Pons (tissue), 1 donor: Measurements from ENCODE around the gene FDXACB1.

Source experiments
- DNase-seq: peaks from one replicate; pipeline ENCODE4 v3.0.0-alpha.2; 2016; ENCODE audit warnings: low spot score

Gene FDXACB1

DNA sequence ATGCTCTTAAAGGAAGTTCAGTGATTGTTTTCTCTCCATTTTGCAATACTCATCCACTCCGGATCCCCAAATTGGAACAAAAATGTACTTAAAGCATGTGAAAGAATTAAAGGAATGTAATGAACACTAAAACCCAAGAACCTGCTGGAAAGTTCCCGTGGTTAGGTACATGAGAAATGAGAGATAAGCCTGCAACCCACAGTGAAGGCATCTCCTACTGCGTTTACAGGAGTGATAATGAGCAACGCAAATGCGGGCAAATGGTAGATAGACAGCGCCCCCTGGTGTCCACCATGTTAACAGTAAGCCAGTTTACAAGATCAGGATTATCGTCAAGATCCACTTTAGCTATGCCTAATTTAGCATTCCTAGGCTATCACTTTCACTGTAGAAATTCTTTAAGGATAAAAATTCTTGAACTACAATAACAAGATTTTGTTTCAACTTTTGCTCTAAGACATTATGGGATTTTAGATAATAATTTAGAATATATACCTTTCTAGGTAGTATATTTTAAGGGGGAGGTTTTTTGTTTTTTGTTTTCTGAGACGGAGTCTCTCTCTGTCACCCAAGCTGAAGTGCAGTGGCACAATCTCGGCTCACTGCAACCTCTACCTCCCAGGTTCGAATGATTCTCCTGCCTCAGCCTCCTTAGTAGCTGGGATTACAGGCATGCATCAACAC lies 37.5 kb downstream of the FDXACB1 start:
- DNase-seq = peak; percentile 90

DNA sequence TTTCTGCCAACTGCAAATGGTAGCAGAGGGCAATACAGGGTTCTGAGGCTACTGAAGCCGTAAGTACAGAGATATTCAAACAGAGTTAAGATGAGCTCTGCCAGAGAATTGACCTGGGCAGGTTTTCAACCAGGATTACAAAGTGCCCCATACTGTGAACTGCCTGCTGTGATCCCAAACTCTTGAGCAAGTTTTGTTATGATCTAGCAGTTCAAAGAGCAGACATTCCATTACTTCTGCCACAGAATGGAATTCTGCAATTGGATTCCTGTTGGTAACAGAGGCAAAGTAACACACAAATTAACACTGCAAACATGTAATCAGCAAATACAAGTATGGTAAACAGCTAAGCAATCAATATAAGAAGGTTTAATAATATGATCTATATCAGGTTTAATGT lies 38.8 kb downstream of the FDXACB1 start:
- DNase-seq = no peak

DNA sequence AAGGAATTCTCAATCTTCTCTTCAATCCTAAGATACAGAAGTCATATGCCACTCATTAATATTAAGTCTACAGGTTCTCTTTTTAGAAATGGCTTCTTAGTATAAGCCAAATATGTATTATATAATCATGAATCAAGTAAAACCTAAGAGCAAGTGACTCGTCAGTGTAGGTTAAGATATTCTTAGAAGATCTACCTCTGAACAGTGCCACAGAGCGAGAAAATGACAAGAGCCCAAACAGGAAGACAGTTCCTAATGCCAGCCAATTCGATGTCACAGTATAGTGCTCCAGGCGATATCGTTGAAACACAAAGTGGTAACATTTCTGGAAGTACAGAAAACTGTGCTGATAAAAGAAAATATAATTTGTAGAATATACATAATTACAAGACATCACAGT lies 40.9 kb downstream of the FDXACB1 start:
- DNase-seq = no peak

DNA sequence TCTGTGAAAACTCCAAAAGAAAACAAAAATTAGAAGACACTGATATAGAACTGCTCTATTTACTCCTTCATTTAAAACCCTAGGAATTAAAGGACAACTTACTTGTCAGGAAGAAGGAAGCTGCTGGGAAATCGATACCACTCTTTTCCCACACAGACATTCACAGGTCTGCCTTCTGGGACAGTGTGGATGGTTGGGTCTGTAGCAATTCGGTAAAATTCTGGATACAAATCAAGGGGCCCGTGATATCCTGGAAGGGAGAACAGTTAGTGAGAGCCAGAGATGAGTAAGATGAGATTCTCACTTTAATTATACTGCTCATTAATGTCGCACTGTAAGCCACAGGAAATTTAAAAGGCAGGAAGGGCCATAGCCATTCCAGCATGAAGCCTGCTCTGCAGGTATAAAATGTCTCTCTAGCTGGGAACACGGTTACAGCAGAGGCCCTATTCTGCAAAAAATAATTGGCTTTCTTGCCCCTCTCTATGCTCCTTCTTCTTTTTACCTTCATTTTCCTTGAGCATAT lies 41.5 kb downstream of the FDXACB1 start:
- DNase-seq = no peak

DNA sequence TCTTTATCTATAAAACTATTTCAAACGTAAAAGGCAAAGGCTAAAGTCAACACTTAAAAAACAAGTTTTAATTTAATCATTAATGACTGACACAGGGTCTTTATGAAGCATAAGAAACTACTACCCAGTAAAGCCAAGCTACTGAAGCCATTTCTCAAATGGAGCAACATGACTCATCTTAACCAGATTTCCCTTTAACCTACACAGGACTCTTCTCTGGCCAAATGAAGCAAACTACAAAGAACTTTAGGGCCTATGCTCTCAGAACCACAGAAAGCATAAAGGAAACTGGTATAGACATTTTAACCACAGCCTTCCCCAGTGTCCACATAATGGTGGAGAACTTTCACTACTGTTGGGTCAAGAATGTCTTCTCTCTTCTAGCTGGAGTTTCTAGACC lies 42.2 kb downstream of the FDXACB1 start:
- no peak for DNase-seq

DNA sequence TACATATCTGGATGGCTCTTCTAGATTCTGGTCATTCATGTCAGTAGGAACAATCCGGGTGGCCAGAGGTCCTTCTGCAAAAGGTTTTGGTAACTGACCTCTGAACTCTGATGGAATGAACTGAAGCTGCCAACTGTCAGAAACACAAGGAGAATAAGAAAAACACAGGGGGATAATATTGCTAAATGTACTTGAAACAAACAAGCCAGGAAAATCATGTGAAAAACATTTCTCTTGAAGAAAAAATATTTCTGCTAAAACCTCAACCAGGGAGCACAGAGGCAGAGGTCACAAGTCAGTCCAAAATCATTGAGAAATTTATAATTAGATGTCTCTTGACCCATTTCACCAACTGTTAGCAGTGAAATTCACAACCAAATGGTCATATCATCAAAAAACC lies 42.8 kb downstream of the FDXACB1 start:
- DNase-seq = no peak

DNA sequence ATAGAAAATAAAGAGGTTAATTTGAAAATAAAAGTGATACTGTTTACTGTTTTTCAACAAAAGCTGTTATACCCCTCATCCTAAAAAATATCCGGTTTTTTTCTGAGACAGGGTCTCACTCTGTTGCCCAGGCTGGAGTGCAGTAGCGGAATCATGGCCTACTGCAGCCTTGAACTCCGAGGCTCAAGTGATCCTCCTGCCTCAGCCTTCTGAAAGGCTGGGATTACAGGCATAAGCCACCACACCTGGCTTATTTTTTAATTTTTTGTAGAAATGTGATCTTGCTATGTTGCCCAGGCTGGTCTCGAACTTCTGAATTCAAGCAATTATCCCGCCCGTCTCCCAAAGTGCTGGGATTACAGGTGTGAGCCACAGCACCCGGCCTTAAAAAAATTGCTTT lies 43.3 kb downstream of the FDXACB1 start:
- DNase-seq = no peak

DNA sequence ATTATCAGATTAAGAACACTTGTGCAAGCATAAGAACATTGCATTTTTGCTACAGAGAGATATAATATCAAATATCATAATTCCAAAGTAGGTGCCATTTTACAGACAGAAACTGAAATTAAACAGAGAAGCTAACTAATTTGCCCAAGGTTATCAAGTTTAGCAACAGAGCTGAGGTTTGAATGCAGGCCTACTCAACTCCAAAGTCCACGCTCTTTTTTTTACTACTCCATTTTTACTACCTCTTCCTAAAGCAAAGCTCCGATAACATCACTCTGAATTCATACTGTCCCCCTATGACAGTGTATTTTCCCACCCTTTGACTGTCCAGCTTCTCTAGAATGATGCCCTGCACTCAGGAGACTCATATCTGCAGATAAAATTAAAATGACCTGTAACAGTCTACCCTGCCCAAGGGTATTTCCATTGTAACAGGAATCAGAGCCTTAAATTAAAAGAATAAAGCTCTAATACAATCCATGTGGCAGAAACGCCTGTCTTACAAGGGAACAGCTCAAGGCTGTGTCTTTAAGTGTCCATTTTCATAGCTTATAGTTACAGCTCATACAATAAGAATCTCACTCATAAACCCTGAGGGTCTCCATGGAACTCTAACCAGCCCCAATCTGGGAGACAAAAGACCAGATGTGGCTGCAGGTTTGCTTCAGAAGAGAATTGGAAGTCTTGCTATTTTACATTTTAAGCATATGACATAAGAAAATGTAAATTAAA lies 44.4 kb downstream of the FDXACB1 start:
- DNase-seq = no peak

DNA sequence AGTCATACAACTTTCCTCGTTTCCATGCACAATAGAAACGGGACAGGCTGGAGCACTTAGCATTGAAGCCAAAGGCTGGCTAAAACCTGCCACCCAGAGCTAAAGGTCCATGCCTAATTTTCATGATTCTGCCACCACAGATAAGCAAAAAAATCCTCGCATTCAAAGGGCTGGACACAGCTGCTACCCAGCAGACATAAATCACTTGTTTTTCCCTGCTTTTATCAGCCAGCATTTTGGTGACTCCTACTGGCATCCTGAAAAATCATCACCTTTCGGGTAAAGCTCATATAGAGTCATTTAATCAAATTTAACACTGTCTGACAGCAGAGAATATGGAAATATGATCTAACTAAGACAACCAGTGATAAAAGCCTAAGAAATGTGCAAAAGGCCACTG lies 45.4 kb downstream of the FDXACB1 start:
- peak; percentile 48 for DNase-seq

DNA sequence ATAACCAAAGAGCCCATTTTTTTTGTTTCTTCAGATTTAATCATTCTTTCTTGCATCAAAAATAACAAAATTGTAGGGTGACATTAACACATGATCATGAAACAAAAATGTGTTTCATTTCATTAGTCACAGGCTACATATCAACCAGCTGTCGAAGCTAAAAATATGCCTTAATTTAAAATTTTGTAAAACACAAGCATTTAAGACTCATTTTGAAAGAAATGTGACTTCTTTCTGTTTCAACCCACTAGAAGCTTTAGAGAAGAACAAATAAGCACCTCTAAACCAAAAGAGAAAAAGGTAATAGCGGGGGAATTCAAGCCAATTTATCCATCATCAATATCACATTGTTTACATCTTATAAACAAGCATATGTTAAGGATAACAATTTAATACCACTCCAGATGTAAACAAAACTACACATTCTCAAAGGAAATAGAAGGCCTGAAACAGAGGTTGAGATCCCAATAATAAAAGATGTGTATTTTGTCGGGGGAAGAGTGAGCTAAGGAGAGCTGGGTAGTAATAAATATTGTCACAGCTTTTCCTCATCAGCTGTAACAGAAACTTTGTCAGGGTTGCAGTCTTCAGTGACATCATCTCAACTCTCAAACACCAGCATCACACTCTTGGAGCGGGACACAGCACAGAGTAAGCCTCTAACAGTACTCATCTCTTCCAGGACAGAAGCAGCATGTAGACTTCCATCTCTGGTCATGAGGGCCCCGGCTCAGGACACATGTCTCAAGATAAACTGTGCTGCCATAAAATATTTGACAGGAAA lies 49.6 kb downstream of the FDXACB1 start:
- DNase-seq = no peak

DNA sequence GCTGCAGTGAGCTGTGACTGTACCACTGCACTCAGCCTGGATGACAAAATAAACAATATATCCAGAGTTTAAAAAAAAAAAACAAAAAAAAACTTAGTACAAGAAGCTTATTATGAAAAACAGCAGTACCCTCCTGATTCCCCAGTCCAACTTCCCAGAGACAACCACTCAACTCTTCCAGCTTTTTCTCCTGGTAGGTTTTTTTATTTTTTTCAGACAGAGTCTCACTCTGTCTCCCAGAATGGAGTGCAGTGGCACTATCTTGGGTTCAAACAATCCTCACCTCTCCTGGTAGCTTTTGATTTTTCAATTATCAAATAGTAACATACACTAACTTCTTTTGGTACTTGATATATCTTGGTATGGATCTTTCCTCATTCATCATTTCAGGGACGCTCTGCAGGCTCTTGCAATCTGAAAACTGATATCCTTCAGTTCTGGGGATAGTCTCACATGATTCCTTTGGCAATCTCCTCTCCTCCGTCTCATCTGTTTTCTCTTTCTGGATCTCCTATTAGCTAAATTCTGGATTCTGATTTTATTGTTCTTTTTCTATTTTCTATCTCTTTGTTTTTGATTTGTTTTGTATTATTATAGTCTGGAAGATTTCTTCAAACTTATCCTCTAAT lies 52.5 kb downstream of the FDXACB1 start:
- no peak for DNase-seq
